Endothelial cell of umbilical vein (primary cell): ENCODE measurements around the gene ACTBL2.

Experiments
- CTCF ChIP-seq, 2 donors: IDR thresholded peaks; 1 replicate in 1 of 2; 2 replicates in 1 of 2; pipeline ENCODE4 v1.5.1; 2011; ENCODE audit warnings: low read length in 2 of 2, mild to moderate bottlenecking in 2 of 2, moderate library complexity in 2 of 2, control low read depth in 1 of 2, inconsistent platforms in 1 of 2, low read depth in 1 of 2; ENCODE audit not compliant: insufficient read depth in 1 of 2; ENCODE audit errors: extremely low read depth in 1 of 2
- EZH2 ChIP-seq: IDR thresholded peaks from 2 replicates; pipeline ENCODE4 v1.6.1; 2012; ENCODE audit warnings: borderline replicate concordance, low read depth, mild to moderate bottlenecking, moderate library complexity, low read length, inconsistent platforms; ENCODE audit not compliant: severe bottlenecking
- FOS ChIP-seq: IDR thresholded peaks from 2 replicates; pipeline ENCODE4 v1.6.1; 2011; ENCODE audit warnings: mild to moderate bottlenecking, low read length, moderate library complexity, borderline replicate concordance; ENCODE audit not compliant: insufficient read depth
- MAX ChIP-seq: IDR thresholded peaks from 2 replicates; pipeline ENCODE4 v1.6.1; 2011; ENCODE audit not compliant: insufficient read depth, insufficient read length
- POLR2A ChIP-seq: IDR thresholded peaks from 2 replicates; pipeline ENCODE4 v1.6.1; 2012; ENCODE audit warnings: low read depth, mild to moderate bottlenecking, control low read depth, low read length
- POLR2AphosphoS5 ChIP-seq: IDR thresholded peaks from 2 replicates; pipeline ENCODE4 v1.6.1; 2012; ENCODE audit warnings: low read depth, mild to moderate bottlenecking, control low read depth, low read length, moderate library complexity; ENCODE audit not compliant: insufficient read depth

DNA sequence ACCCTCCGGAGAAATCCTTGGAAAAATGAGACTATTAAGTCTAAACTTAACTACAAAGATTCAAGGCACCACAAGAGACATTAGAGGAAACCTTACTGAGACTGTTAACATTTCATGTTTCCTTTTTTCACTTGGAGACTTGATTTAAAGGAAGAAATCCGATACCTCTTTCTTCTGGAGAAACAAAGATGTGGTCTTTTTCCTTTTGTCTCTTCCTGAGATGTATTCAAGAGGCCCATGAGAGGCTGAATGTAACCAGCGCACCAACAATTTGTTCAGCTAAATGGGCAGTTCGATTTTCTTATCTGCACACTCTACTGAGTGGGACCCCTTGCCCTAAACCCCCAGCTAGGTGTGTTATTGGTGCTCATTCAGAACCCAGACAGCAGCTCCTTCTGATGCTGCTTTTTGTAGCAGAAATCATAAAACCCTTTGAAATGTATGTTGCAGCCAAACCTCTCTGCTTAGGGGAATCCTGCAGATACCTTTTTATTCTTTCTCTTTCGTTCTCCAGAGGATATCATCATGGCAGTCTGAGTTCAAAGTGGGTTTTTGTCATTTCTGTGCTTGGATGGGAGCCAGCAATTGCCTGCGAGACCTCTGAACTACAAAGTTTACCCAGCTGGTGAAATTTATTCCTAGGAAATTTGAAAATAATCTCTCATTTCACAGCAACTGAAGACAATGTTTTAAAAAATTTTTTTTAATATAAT is 41.9 kb upstream of the ACTBL2 start:
- TF ChIP-seq MAX = no peak
- TF ChIP-seq EZH2 = no peak
- no peak for TF ChIP-seq FOS
- no peak for TF ChIP-seq CTCF (IDR thresholded peaks at IDR 0.05; ENCODE audit: extremely low read depth in 1 of 2, insufficient read depth in 1 of 2, low read depth in 1 of 2, low read length in 2 of 2)
- TF ChIP-seq POLR2AphosphoS5 = no peak
- no peak for TF ChIP-seq POLR2A
